ENCODE results near the gene L1CAM. TPM values are rescaled to one million over a fixed set of nuclear protein-coding genes. Genes with fewer than 3 reads are reported as not detected.
A peak's percentile ranks its signal among the peaks of the same experiment; 100 is the strongest.

L1CAM gene
- total RNA-seq, 1 experiment from 2014 or later, result 0.64 TPM

DNA sequence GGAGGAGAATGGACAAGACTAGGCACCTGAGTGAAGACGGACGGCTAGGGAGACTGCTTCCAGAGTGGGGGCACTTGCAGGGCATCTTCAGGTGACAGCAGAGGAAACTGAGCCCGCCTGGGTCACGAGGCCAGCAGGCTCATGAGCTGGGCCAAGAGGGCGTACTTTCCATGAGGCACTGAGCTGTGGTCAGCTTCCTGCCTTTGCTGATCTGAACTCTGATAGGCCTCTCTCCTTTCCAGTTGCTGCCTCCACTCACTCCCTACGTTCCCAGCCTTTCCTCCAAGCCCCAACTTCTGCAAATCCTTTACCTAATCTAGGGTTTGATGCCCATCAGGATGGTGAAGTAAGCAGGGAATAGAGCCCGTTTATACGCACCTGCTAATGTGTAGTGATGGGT is 1.4 kb upstream of the L1CAM start:
- Histone ChIP-seq H3K9me3 (ENCODE audit: low read depth, low read length, poor library complexity, severe bottlenecking) (no peaks in the 10 kb centered on the region), H3K4me1 (ENCODE audit: insufficient read depth, low read length, poor library complexity, severe bottlenecking) (no peaks in the 10 kb centered on the region), H3K4me3 (ENCODE audit: low read depth, low read length, poor library complexity, severe bottlenecking) (no peak overlapping the region), H3K27me3 (replicated peaks; ENCODE audit: insufficient read depth, low read depth, low read length, poor library complexity) (peaks cover 36% of the 10 kb centered on the region), H3K36me3 (ENCODE audit: insufficient read depth, low read length, poor library complexity, severe bottlenecking) (no peaks in the 10 kb centered on the region), H3K27ac (ENCODE audit: low read depth, low read length, poor library complexity, severe bottlenecking) (no peak overlapping the region)
- no peak for TF ChIP-seq EZH2 (IDR thresholded peaks at IDR 0.05; ENCODE audit: borderline replicate concordance, low read depth, low read length, poor library complexity, severe bottlenecking)
- TF ChIP-seq, protein P1, sequence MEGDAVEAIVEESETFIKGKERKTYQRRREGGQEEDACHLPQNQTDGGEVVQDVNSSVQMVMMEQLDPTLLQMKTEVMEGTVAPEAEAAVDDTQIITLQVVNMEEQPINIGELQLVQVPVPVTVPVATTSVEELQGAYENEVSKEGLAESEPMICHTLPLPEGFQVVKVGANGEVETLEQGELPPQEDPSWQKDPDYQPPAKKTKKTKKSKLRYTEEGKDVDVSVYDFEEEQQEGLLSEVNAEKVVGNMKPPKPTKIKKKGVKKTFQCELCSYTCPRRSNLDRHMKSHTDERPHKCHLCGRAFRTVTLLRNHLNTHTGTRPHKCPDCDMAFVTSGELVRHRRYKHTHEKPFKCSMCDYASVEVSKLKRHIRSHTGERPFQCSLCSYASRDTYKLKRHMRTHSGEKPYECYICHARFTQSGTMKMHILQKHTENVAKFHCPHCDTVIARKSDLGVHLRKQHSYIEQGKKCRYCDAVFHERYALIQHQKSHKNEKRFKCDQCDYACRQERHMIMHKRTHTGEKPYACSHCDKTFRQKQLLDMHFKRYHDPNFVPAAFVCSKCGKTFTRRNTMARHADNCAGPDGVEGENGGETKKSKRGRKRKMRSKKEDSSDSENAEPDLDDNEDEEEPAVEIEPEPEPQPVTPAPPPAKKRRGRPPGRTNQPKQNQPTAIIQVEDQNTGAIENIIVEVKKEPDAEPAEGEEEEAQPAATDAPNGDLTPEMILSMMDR (conservative IDR thresholded peaks at IDR 0.05; ENCODE audit: low read depth, low read length), result no peak
- intact Hi-C loops (cut with micrococcal nuclease; ENCODE audit: unreplicated experiment), result no loop called here
- ChIA-PET POLR2A (ENCODE audit: low non-redundant PET) (interaction anchor here (0.6 kb wide), 1 partner anchor 22 kb away, joined by 7 read pairs; no protein-coding TSS in a partner anchor), CTCF (no interaction called here)
- no peak for DNase-seq (ENCODE audit: low spot score)
- BruUV-seq (replicated peaks), result no TSS peak

DNA sequence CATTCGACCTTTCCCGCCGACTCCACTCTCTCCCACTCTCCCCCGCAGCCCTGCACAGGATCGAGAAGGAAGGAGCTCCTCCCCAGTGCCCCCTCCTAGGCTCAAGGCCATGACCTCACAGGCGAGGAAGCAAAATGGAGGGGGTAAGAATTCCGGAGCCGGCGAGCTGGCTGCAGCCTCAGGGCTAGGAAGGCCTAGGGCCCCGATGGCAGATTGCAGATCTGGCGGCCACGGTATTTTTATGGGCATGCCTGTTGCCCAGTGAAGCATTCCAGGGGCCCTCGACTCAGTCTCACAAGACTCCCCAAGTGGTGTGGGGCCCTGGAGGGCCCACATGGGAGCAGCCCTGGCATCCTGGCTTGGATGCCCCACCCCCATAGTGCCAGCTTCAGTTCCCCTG is 942 bp upstream of the L1CAM start:
- no peak overlapping the region for H3K27ac ChIP-seq (ENCODE audit: low read depth, low read length, poor library complexity, severe bottlenecking)
- intact Hi-C loops (cut with micrococcal nuclease; ENCODE audit: unreplicated experiment), result no loop called here
- H3K9me3 ChIP-seq (ENCODE audit: low read depth, low read length, poor library complexity, severe bottlenecking), result no peaks in the 10 kb centered on the region
- H3K27me3 ChIP-seq (replicated peaks; ENCODE audit: insufficient read depth, low read depth, low read length, poor library complexity), result peaks cover 36% of the 10 kb centered on the region
- ChIA-PET CTCF (no interaction called here), POLR2A (ENCODE audit: low non-redundant PET) (no interaction called here)
- TF ChIP-seq, protein P1 (conservative IDR thresholded peaks at IDR 0.05; ENCODE audit: low read depth, low read length), result no peak
- TF ChIP-seq EZH2 (IDR thresholded peaks at IDR 0.05; ENCODE audit: borderline replicate concordance, low read depth, low read length, poor library complexity, severe bottlenecking), result no peak
- DNase-seq (ENCODE audit: low spot score), result no peak
- H3K36me3 ChIP-seq (ENCODE audit: insufficient read depth, low read length, poor library complexity, severe bottlenecking), result no peaks in the 10 kb centered on the region
- H3K4me1 ChIP-seq (ENCODE audit: insufficient read depth, low read length, poor library complexity, severe bottlenecking), result no peaks in the 10 kb centered on the region
- H3K4me3 ChIP-seq (ENCODE audit: low read depth, low read length, poor library complexity, severe bottlenecking), result no peak overlapping the region
- BruUV-seq (replicated peaks), result no TSS peak

GRCh38 chrX:153885208-153885787 is 675 bp downstream of the L1CAM start:
- Histone ChIP-seq H3K4me1 (ENCODE audit: insufficient read depth, low read length, poor library complexity, severe bottlenecking) (no peaks in the 10 kb centered on the region), H3K4me3 (ENCODE audit: low read depth, low read length, poor library complexity, severe bottlenecking) (peak overlapping the region; percentile 29), H3K9me3 (ENCODE audit: low read depth, low read length, poor library complexity, severe bottlenecking) (no peaks in the 10 kb centered on the region), H3K27me3 (replicated peaks; ENCODE audit: insufficient read depth, low read depth, low read length, poor library complexity) (peaks cover 36% of the 10 kb centered on the region), H3K36me3 (ENCODE audit: insufficient read depth, low read length, poor library complexity, severe bottlenecking) (no peaks in the 10 kb centered on the region), H3K27ac (ENCODE audit: low read depth, low read length, poor library complexity, severe bottlenecking) (no peak overlapping the region)
- POLR2A ChIA-PET (ENCODE audit: low non-redundant PET), result no interaction called here
- intact Hi-C loops (cut with micrococcal nuclease; ENCODE audit: unreplicated experiment), result no loop called here
- DNase-seq (ENCODE audit: low spot score), result no peak
- TF ChIP-seq, protein P1 (conservative IDR thresholded peaks at IDR 0.05; ENCODE audit: low read depth, low read length), result no peak
- TF ChIP-seq EZH2 (IDR thresholded peaks at IDR 0.05; ENCODE audit: borderline replicate concordance, low read depth, low read length, poor library complexity, severe bottlenecking), result no peak
- no TSS peak for BruUV-seq (replicated peaks)
- CTCF ChIA-PET, result no interaction called here

Data from A673 (cell line).